Hematopoietic multipotent progenitor cell treated with erythropoietin and hydrocortisone succinate and interleukin-3 and kit ligand, for 4 days (in vitro differentiated cells): Measurements from ENCODE around the gene APC2.
A peak's percentile ranks its signal among the peaks of the same experiment; 100 is the strongest.

Source experiments
- DNase-seq: peaks from one replicate; pipeline ENCODE4 v3.0.0-alpha.2; 2015

Gene APC2

DNA sequence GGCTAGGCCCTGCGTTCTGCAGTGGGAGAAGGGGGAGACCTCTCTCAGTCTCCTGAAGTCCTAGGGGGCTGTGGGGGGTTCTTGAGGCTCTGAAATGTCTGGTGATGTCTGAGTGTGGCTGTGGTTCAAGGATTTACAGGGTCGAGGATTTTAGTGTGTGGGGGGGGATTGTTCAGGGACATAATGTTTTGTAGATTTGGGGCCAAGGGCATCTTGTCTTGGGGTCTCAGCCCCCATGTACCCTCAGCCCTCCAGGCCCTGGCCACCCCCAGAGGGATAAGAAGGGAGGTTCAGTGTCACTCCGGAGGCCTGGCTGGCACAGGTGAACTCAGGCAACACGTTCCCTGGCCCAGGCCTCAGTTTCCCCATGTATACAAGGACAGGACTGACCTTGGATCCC is 2.4 kb upstream of the APC2 start:
- DNase-seq, result no peak

DNA sequence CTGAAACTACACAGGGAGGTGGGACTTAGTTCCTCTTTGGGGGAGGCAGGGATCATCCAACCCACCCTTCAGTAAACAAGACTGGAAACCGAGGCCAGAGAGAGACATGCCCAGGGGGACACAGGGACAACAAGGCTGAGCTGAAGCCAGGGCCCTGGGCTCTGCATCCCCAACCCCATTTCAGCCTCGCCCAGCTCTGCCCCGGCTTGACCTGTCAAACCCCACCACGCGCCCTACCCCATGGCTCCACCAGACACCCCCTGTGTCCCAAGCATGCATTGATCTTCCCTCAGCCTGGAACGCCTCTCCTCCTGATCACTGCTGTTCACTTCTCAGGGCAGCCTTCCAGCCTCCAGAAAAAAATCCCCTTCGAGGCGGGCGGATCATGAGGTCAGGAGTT is 2.0 kb upstream of the APC2 start:
- no peak for DNase-seq

- DNase-seq, result no peak
Observed at GRCh38 chr19:1450735-1451731, 1.1 kb downstream of the APC2 start.

DNA sequence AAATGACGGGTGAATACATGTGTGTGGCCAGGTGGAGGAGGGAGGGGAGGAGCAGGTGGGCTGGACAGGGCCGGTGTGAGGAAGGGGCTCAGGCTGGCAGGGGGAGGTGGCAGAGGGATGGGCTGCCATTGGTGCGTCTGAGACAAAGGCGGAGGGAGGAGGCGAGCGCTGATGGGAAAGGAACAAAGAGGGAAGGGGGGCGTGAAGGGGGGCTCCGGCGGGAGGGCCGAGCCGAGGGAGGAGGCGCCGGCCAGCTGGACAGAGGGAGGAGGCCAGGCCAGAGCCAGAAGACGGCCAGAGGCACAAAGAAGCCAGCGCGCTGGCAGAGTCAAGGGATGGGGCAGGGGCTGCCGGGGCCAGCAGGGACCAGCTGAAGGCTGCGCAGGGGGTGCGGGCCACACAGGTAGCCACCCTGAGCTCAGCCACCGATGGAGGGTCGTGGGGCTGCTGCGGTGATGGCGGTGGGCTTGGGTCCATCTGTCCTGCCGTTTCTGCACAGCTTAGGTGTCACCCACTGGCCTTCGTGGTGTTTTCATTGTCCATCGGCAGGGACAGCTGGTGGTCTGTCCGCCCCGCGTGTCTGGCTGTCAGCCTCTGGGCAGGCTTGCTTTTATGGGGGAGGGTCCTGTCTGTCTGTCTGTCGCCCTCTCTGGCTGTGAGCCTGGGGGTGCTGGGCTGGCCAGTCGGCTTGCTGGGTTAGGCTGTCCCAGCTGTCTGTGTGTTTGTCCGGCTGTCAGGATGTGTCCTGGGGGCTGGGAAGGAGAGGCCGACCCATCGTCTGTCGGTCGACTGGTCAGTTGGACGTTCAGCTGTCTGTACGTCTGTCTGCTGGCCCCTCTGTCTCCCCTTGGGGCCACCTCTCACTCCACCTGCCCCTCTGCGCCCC is 2.2 kb downstream of the APC2 start:
- no peak for DNase-seq

DNA sequence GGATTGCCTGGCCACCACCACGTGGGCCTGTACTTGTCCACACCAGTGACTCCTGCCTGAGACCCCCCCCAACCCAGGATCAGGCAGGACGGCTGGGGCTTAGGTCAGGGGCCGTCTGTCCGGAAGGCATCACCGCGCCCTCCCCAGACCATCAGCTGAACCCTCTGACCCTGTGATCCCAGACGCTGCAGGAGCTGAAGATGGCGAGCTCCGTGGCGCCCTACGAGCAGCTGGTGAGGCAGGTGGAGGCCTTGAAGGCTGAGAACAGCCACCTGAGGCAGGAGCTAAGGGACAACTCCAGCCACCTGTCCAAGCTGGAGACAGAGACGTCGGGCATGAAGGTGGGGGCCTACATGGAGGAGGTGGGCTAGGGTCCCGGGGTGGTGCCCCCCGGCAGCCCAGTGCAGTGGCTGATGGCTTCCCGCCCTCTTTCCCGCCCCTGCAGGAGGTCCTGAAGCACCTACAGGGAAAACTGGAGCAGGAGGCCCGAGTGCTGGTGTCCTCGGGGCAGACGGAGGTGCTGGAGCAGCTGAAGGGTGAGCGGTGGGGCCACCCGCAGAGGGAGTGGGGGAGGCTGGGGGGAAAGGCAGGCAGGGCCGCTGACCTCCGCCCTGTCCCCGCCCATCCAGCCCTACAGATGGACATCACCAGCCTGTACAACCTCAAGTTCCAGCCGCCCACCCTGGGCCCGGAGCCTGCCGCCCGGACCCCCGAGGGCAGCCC is 3.0 kb downstream of the APC2 start:
- DNase-seq, result no peak

GRCh38 chr19:1453525-1454364 is 3.8 kb downstream of the APC2 start:
- DNase-seq, result peak; percentile 56

DNA sequence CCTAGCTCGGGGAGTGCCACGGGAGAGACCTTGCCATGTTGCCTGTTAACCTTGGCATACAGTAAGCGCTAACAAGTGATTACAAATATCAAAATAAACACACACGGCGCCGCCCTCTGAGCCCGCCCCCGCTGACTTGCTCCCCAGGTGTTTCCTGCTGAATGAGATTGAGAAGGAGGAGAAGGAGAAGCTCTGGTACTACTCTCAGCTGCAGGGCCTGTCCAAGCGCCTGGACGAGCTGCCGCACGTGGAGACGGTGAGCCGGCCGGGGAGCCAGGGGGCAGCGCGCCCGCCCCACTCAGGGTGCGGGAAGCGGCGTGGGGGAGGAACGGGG is 5.0 kb downstream of the APC2 start:
- DNase-seq, result peak; percentile 79

GRCh38 chr19:1455336-1456120 is 5.6 kb downstream of the APC2 start:
- peak; percentile 90 for DNase-seq

GRCh38 chr19:1456121-1456900 is 6.4 kb downstream of the APC2 start:
- DNase-seq, result no peak

DNA sequence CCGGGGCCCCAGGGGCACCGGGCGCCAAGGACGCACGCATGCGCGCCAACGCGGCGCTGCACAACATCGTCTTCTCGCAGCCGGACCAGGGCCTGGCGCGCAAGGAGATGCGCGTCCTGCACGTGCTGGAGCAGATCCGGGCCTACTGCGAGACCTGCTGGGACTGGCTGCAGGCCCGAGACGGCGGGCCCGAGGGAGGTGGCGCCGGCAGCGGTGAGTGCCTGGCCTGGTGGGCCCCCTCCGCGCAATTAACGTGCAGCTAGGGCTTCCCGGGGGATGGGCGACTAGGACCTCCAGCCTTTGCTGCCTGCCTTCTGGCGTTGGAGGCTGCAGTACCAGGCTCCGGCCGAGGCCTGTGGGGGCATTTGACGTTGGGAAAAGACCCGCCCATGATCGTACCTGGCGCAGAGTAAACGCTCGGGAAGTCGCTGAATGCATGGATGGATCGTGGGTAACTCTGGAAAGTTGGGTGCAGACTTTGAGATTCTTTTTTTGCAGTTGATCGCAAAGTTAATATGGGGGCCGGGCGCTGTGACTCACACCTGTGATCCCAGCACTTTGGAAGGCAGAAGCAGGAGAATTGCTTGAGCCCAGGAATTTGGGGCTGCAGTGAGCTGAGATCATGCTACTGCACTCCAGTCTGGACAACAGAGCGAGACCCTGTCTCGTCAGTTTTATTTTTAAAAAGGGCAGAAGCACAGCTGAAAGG is 7.3 kb downstream of the APC2 start:
- no peak for DNase-seq

- DNase-seq, result no peak
Observed at GRCh38 chr19:1457892-1458291, 8.0 kb downstream of the APC2 start.

DNA sequence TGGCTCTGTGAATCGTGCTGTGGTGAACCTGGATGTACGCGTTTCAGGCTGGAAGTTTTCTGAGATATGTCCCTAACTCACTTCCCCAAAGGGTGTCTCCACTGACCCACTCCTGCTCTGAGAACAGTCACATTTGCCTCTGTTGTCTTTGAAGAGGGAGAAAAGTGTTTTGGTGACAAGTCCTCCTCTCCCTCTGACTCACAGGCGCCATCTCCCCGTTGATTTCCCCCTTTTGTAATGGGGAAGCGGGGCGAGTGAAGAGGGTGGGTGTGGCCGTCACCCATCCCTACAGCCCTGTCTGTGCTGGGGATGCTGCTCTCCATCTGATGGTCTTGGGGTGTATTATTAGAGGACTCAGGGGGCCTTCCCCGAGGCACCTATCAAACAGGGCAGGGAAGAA is 9.6 kb downstream of the APC2 start:
- DNase-seq, result no peak

GRCh38 chr19:1460033-1460995 is 10.4 kb downstream of the APC2 start:
- no peak for DNase-seq

DNA sequence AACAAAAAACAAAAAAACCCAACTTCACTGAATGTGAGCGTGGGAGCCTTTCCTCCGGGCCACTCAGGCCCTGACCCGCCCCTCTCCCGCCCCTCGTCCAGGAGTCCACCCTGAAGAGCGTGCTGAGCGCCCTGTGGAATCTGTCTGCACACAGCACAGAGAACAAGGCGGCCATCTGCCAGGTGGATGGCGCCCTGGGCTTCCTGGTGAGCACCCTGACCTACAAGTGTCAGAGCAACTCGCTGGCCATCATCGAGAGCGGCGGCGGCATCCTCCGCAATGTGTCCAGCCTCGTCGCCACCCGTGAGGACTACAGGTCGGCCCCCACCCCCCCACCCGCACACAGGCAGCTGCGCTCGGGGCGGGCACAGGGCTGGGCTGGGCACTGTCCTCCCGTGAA is 11.9 kb downstream of the APC2 start:
- no peak for DNase-seq

- peak; percentile 80 for DNase-seq
Observed at GRCh38 chr19:1465191-1466016, 15.5 kb downstream of the APC2 start.

DNA sequence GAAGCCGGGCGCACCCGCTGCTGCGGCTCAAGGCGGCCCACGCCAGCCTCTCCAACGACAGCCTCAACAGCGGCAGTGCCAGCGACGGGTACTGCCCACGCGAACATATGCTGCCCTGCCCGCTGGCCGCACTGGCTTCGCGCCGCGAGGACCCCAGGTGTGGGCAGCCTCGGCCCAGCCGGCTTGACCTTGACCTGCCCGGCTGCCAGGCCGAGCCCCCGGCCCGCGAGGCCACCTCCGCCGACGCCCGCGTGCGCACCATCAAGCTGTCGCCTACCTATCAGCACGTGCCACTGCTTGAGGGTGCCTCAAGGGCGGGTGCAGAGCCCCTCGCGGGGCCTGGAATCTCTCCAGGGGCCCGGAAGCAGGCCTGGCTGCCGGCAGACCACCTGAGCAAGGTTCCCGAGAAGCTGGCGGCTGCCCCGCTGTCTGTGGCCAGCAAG is 16.1 kb downstream of the APC2 start:
- no peak for DNase-seq

GRCh38 chr19:1466461-1467214 is 16.7 kb downstream of the APC2 start:
- DNase-seq, result no peak
